Skin of body (tissue), 2 donors: ENCODE results near the gene HK1. TPM values are rescaled to one million over a fixed set of nuclear protein-coding genes. Genes with fewer than 3 reads are reported as not detected.

Experiments used
- DNase-seq: peaks from one replicate; lab custom pipeline; 2025; lab: John Stamatoyannopoulos, UW
- total RNA-seq: library from RNA; depleted of rRNA; stranded (reverse); fragments of >200 nt; gene quantifications from one replicate; pipeline ENCODE4 v1.2.3, GENCODE V29; 2014

The HK1 gene
- total RNA-seq, 1 donor from 2014 or later, result 50.6 TPM

- no peak for DNase-seq
Observed at GRCh38 chr10:69374242-69374641, 95.9 kb downstream of the HK1 start.

- no peak for DNase-seq
Observed at GRCh38 chr10:69374931-69375306, 96.6 kb downstream of the HK1 start.

GRCh38 chr10:69375307-69376151 lies 97.2 kb downstream of the HK1 start:
- DNase-seq, result no peak

- DNase-seq, result no peak
Observed at GRCh38 chr10:69376662-69377061, 98.4 kb downstream of the HK1 start.

GRCh38 chr10:69377191-69377590 lies 98.9 kb downstream of the HK1 start:
- no peak for DNase-seq

GRCh38 chr10:69377933-69378332 lies 99.6 kb downstream of the HK1 start:
- no peak for DNase-seq

- no peak for DNase-seq
Observed at GRCh38 chr10:69379800-69380199, 101.5 kb downstream of the HK1 start.

GRCh38 chr10:69382382-69383117 lies 104.3 kb downstream of the HK1 start:
- DNase-seq, result no peak

- no peak for DNase-seq
Observed at GRCh38 chr10:69383558-69383957, 105.3 kb downstream of the HK1 start.

GRCh38 chr10:69384320-69384719 lies 106.0 kb downstream of the HK1 start:
- no peak for DNase-seq

- no peak for DNase-seq
Observed at GRCh38 chr10:69385454-69386350, 107.4 kb downstream of the HK1 start.

GRCh38 chr10:69387500-69387899 lies 109.2 kb downstream of the HK1 start:
- no peak for DNase-seq

- DNase-seq, result no peak
Observed at GRCh38 chr10:69388488-69388887, 110.2 kb downstream of the HK1 start.

GRCh38 chr10:69389827-69390490 lies 111.7 kb downstream of the HK1 start:
- peak; percentile 10 for DNase-seq

- DNase-seq, result no peak
Observed at GRCh38 chr10:69391158-69391557, 112.9 kb downstream of the HK1 start.

GRCh38 chr10:69392481-69393000 lies 114.2 kb downstream of the HK1 start:
- peak; percentile 42 for DNase-seq

- DNase-seq, result no peak
Observed at GRCh38 chr10:69394020-69394419, 115.7 kb downstream of the HK1 start.

- peak; percentile 46 for DNase-seq
Observed at GRCh38 chr10:69397972-69398371, 119.7 kb downstream of the HK1 start.

- no peak for DNase-seq
Observed at GRCh38 chr10:69398466-69398865, 120.2 kb downstream of the HK1 start.

GRCh38 chr10:69400936-69401335 lies 122.6 kb downstream of the HK1 start:
- no peak for DNase-seq

GRCh38 chr10:69401416-69401815 lies 123.1 kb downstream of the HK1 start:
- DNase-seq, result no peak
